HFFc6 (cell line): Measurements from ENCODE around the gene RNF186. TPM values are rescaled to one million over a fixed set of nuclear protein-coding genes. Genes with fewer than 3 reads are reported as not detected.

Source experiments
- DNase-seq: peaks from one replicate; pipeline ENCODE4 v3.0.0-alpha.2; 2018
- H3K27ac Mint-ChIP-seq: 2 replicates; pipeline ENCODE4 v1.8.0; 2020; ENCODE audit warnings: mild to moderate bottlenecking, mixed read lengths
- H3K27me3 Mint-ChIP-seq: 2 replicates; pipeline ENCODE4 v1.8.0; 2021; ENCODE audit warnings: mild to moderate bottlenecking, moderate library complexity, mixed read lengths; ENCODE audit not compliant: insufficient read depth
- H3K36me3 Mint-ChIP-seq: 2 replicates; pipeline ENCODE4 v1.8.0; 2021; ENCODE audit warnings: low read depth, mixed read lengths
- H3K4me1 Mint-ChIP-seq: 2 replicates; pipeline ENCODE4 v1.8.0; 2020; ENCODE audit warnings: low read depth, mixed read lengths
- H3K4me3 Mint-ChIP-seq: 2 replicates; pipeline ENCODE4 v1.8.0; 2020; ENCODE audit warnings: mild to moderate bottlenecking, moderate library complexity, mixed read lengths
- H3K9me3 Mint-ChIP-seq: 2 replicates; pipeline ENCODE4 v1.8.0; 2020; ENCODE audit warnings: mild to moderate bottlenecking, mixed read lengths
- CTCF ChIP-seq: fragments of 200-600 bp; sonication (generic); IDR thresholded peaks from 2 replicates; pipeline ENCODE4 v1.5.0; 2021; ENCODE audit warnings: antibody characterized with exemption, mild to moderate bottlenecking
- total RNA-seq, 6 experiments: library from RNA; stranded (reverse); fragmentation: NEBNext Ultra II Directional; extraction: Animal tissue kit (Norgen Biotek cat#: 25700); gene quantifications; 2 replicates in 1 of 6; 3 replicates in 5 of 6; pipeline ENCODE4 v1.2.3, GENCODE V29; 2021

RNF186 gene
- total RNA-seq, 6 experiments from 2014 or later, result not detected

GRCh38 chr1:19775831-19776230 is 39.3 kb downstream of the RNF186 start:
- Mint-ChIP-seq H3K4me1 (peaks cover 7% of the 10 kb centered on the region), H3K27me3 (peaks cover 1% of the 10 kb centered on the region), H3K36me3 (peaks cover 35% of the 10 kb centered on the region), H3K4me3 (no peak overlapping the region), H3K9me3 (no peaks in the 10 kb centered on the region), H3K27ac (no peak overlapping the region)
- no peak for TF ChIP-seq CTCF
- no peak for DNase-seq

- Mint-ChIP-seq H3K4me1 (peaks cover 7% of the 10 kb centered on the region), H3K27ac (peak overlapping the region; percentile 43), H3K36me3 (peaks cover 38% of the 10 kb centered on the region), H3K9me3 (no peaks in the 10 kb centered on the region), H3K27me3 (peaks cover 1% of the 10 kb centered on the region), H3K4me3 (no peak overlapping the region)
- peak; percentile 39 for DNase-seq
- TF ChIP-seq CTCF, result no peak
Measured at GRCh38 chr1:19775317-19775716, 39.8 kb downstream of the RNF186 start.

GRCh38 chr1:19774180-19774785 is 40.8 kb downstream of the RNF186 start:
- H3K27me3 Mint-ChIP-seq, result peaks cover 1% of the 10 kb centered on the region
- no peak for TF ChIP-seq CTCF
- no peaks in the 10 kb centered on the region for H3K9me3 Mint-ChIP-seq
- no peak overlapping the region for H3K27ac Mint-ChIP-seq
- H3K4me1 Mint-ChIP-seq, result peaks cover 11% of the 10 kb centered on the region
- peaks cover 30% of the 10 kb centered on the region for H3K36me3 Mint-ChIP-seq
- no peak overlapping the region for H3K4me3 Mint-ChIP-seq
- DNase-seq, result no peak

DNA sequence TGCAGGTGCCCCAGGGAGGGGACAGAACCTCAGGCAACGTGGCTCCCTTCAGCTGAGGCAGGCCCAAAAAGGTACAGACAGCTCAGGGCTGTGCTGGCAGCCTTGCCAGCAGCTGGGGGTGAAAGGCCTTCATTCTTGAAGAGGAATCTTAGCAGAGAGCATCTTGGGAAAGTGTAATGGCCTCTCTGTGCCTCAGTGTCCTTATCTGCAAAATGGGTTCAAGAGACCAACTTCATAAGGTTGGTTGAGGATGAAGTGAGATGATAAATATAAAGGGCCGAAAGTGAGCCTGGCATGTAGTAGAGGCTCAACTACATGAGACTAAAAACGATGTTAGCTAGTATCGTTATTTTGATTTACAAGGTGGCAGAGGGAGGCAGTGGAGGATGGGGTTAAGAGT is 41.6 kb downstream of the RNF186 start:
- Mint-ChIP-seq H3K27ac (no peak overlapping the region), H3K4me3 (no peak overlapping the region), H3K36me3 (peaks cover 23% of the 10 kb centered on the region), H3K9me3 (no peaks in the 10 kb centered on the region), H3K27me3 (no peaks in the 10 kb centered on the region; the same call in none of the 2 replicates), H3K4me1 (peaks cover 16% of the 10 kb centered on the region)
- DNase-seq, result no peak
- no peak for TF ChIP-seq CTCF

DNA sequence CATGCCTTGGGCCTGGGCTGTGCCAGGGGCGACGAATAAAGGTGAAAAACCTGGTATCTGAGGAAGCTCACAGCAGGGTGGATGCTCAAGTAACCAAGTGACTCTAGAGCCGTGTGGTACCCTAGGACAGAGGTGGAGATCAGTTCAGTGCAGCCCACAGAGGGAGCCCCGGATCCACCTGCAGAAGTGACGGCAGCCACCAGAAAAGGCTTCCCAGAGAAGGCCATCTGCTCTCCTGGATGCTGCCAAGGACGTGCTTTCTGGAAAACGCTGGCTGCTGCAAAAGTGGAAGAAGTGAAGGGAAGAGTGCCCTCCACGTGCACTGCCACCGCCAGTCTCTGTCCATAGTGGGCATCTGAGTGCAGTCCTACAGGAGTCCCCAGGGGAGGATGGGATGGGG is 43.0 kb downstream of the RNF186 start:
- H3K4me3 Mint-ChIP-seq, result no peak overlapping the region
- peaks cover 30% of the 10 kb centered on the region for H3K36me3 Mint-ChIP-seq
- H3K9me3 Mint-ChIP-seq, result no peaks in the 10 kb centered on the region
- TF ChIP-seq CTCF, result no peak
- DNase-seq, result no peak
- H3K4me1 Mint-ChIP-seq, result peaks cover 25% of the 10 kb centered on the region
- no peaks in the 10 kb centered on the region; the same call in none of the 2 replicates for H3K27me3 Mint-ChIP-seq
- H3K27ac Mint-ChIP-seq, result no peak overlapping the region
